Measurements from ENCODE around the gene SMG6. TPM values are rescaled to one million over a fixed set of nuclear protein-coding genes. Genes with fewer than 3 reads are reported as not detected.

Gene SMG6
- total and polyA plus RNA-seq, 2 experiments from 2014 or later: 16.8 to 63.1 TPM

DNA sequence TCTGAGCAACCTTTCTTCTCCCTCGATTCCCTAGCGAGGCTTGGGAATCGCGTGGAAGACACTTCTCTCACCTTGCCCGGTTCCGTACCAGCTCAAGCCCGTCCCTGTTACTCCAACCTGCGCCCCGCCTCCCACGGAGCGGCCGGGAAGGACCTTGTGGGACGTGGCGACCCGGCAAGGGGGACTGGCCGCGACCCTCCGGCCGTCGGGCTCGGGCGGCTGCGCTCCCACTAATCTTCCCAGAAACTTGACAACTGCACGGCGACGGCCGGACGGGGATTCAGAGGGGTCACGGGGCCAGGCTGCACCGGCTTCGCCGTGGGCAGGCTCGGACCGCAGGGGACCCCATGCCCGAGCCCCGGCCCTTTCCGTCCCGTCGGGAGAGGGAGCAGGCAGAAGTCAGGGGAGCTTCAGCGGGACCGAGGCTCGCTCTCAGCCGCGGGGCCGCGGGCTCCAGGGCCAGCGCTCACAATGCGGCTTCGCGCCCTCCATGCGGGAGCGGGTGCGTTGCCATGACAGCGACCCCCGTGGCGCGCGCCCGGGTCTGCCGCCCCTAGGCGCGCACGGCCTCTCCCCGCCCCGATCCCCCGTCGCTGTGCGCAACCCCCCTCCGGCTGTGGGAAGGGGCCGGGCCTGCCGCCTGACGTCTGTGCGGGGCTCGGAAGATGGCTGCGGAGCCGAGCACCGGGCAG lies 33.4 kb upstream of the SMG6 start, which contains the start of gene SGSM2:
Gene SGSM2 (plus strand): TSS at position 650 of the 692 bp plus-strand sequence. CDS start 188 bp downstream, outside the sequence.
- Histone ChIP-seq H3K9me2 (ENCODE audit: insufficient read depth) (no peaks in the 10 kb centered on the region), H3K9ac (peak within 1 kb of the TSS; percentile 94), H3K27ac (peak within 1 kb of the TSS; percentile 69), H2AFZ (peak within 1 kb of the TSS; percentile 90), H3K9me3 (ENCODE audit: low read depth) (no peaks in the 10 kb centered on the region), H3K79me2 (ENCODE audit: insufficient read depth) (peaks cover 45% of the 10 kb centered on the region), H3K27me3 (replicated peaks; ENCODE audit: insufficient read depth) (no peaks in the 10 kb centered on the region), H4K20me1 (ENCODE audit: insufficient read depth) (no peaks in the 10 kb centered on the region), H3K36me3 (ENCODE audit: low read depth) (peaks cover 32% of the 10 kb centered on the region), H3F3A (ENCODE audit: insufficient read depth) (0 out of 2 replicates have a peak, but pooled peaks cover 7% of the 10 kb centered on the region), H3K4me3 (peak within 1 kb of the TSS; percentile 98), H3K4me1 (ENCODE audit: insufficient read depth) (peaks cover 7% of the 10 kb centered on the region), H3K4me2 (ENCODE audit: unreplicated experiment) (peak within 1 kb of the TSS; percentile 86)
- whole genome bisulfite sequencing, 2 experiments (ENCODE audit: low coverage in 1 of 2, low lambda C conversion rate in 2 of 2, missing lambda C conversion rate in 2 of 2): 2% methylated on average over 35 to 60 of the region's 77 CpGs
- TF ChIP-seq EZH2 (IDR thresholded peaks at IDR 0.05; ENCODE audit: insufficient read depth, poor library complexity, severe bottlenecking): no peak
- no peak for TF ChIP-seq EZH2phosphoT487 (IDR thresholded peaks at IDR 0.05; ENCODE audit: insufficient read depth, low read depth)
- in situ Hi-C loops (cut with MboI): no loop called here
- peak; percentile 68 for DNase-seq

- H3K4me3 ChIP-seq: peak within 1 kb of the TSS; percentile 98
- in situ Hi-C loops (cut with MboI): no loop called here
- no peaks in the 10 kb centered on the region for H3K27me3 ChIP-seq (replicated peaks; ENCODE audit: insufficient read depth)
- H3K79me2 ChIP-seq (ENCODE audit: insufficient read depth): peaks cover 50% of the 10 kb centered on the region
- peak within 1 kb of the TSS; percentile 69 for H3K27ac ChIP-seq
- 0 out of 2 replicates have a peak, but pooled peaks cover 14% of the 10 kb centered on the region for H3F3A ChIP-seq (ENCODE audit: insufficient read depth)
- peak; percentile 98 for DNase-seq
- peak within 1 kb of the TSS; percentile 86 for H3K4me2 ChIP-seq (ENCODE audit: unreplicated experiment)
- whole genome bisulfite sequencing, 2 experiments (ENCODE audit: low coverage in 1 of 2, low lambda C conversion rate in 2 of 2, missing lambda C conversion rate in 2 of 2): 0 to 1% methylated on average over 48 of the region's 48 CpGs
- peaks cover 39% of the 10 kb centered on the region for H3K36me3 ChIP-seq (ENCODE audit: low read depth)
- peaks cover 7% of the 10 kb centered on the region for H3K4me1 ChIP-seq (ENCODE audit: insufficient read depth)
- H3K9me2 ChIP-seq (ENCODE audit: insufficient read depth): no peaks in the 10 kb centered on the region
- H3K9me3 ChIP-seq (ENCODE audit: low read depth): no peaks in the 10 kb centered on the region
- TF ChIP-seq EZH2phosphoT487 (IDR thresholded peaks at IDR 0.05; ENCODE audit: insufficient read depth, low read depth) (no peak), EZH2 (IDR thresholded peaks at IDR 0.05; ENCODE audit: insufficient read depth, poor library complexity, severe bottlenecking) (no peak)
- peak within 1 kb of the TSS; percentile 90 for H2AFZ ChIP-seq
- H3K9ac ChIP-seq: peak within 1 kb of the TSS; percentile 94
- H4K20me1 ChIP-seq (ENCODE audit: insufficient read depth): no peaks in the 10 kb centered on the region
Measured at GRCh38 chr17:2336215-2336851, 32.7 kb upstream of the SMG6 start, which contains the start of gene TSR1. Gene TSR1, minus strand, starts transcription at chr17:2336457. Its CDS starts 30 bp downstream, at chr17:2336427.

- peak overlapping the region; percentile 75 for H3K4me2 ChIP-seq (ENCODE audit: unreplicated experiment)
- no peak for TF ChIP-seq EZH2phosphoT487 (IDR thresholded peaks at IDR 0.05; ENCODE audit: insufficient read depth, low read depth)
- TF ChIP-seq EZH2 (IDR thresholded peaks at IDR 0.05; ENCODE audit: insufficient read depth, poor library complexity, severe bottlenecking): no peak
- H3K4me1 ChIP-seq (ENCODE audit: insufficient read depth): peaks cover 7% of the 10 kb centered on the region
- in situ Hi-C loops (cut with MboI): no loop called here
- H2AFZ ChIP-seq: peak overlapping the region; percentile 90
- H4K20me1 ChIP-seq (ENCODE audit: insufficient read depth): no peaks in the 10 kb centered on the region
- DNase-seq: peak; percentile 40
- 0 to 1% methylated on average over 17 of the region's 17 CpGs for WGBS, 2 experiments (ENCODE audit: low coverage in 1 of 2, low lambda C conversion rate in 2 of 2, missing lambda C conversion rate in 2 of 2)
- peak overlapping the region; percentile 69 for H3K27ac ChIP-seq
- H3K79me2 ChIP-seq (ENCODE audit: insufficient read depth): peaks cover 52% of the 10 kb centered on the region
- no peaks in the 10 kb centered on the region for H3K9me3 ChIP-seq (ENCODE audit: low read depth)
- H3K27me3 ChIP-seq (replicated peaks; ENCODE audit: insufficient read depth): no peaks in the 10 kb centered on the region
- H3K9me2 ChIP-seq (ENCODE audit: insufficient read depth): no peaks in the 10 kb centered on the region
- H3K9ac ChIP-seq: peak overlapping the region; percentile 94
- H3K36me3 ChIP-seq (ENCODE audit: low read depth): peaks cover 42% of the 10 kb centered on the region
- peak overlapping the region; percentile 98 for H3K4me3 ChIP-seq
- 0 out of 2 replicates have a peak, but pooled peaks cover 17% of the 10 kb centered on the region for H3F3A ChIP-seq (ENCODE audit: insufficient read depth)
Measured at GRCh38 chr17:2335726-2336214, 32.2 kb upstream of the SMG6 start.

DNA sequence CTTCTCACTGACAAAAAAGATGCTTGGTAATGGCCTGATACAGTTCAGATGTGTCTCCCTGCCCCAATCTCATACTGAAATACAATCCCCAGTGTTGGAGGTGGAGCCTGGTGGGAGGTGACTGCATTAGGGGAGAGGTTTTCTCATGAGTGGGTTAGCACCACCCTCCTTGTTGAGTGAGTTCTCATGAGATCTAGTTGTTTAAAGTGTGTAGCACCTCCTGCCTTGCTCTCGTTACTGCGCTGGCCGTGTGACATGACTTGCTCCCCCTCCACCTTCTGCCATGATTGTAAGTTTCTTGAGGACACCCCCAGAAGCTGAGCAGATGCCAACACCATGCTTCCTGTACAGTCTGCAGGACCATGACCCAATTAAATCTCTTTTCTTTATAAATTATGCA lies 27.7 kb upstream of the SMG6 start:
- no peaks in the 10 kb centered on the region for H4K20me1 ChIP-seq (ENCODE audit: insufficient read depth)
- H3K4me3 ChIP-seq: no peak overlapping the region
- H3K9ac ChIP-seq: no peak overlapping the region
- no peaks in the 10 kb centered on the region for H3K27me3 ChIP-seq (replicated peaks; ENCODE audit: insufficient read depth)
- H2AFZ ChIP-seq: no peak overlapping the region
- 0 out of 2 replicates have a peak, but pooled peaks cover 19% of the 10 kb centered on the region for H3F3A ChIP-seq (ENCODE audit: insufficient read depth)
- TF ChIP-seq EZH2phosphoT487 (IDR thresholded peaks at IDR 0.05; ENCODE audit: insufficient read depth, low read depth) (no peak), EZH2 (IDR thresholded peaks at IDR 0.05; ENCODE audit: insufficient read depth, poor library complexity, severe bottlenecking) (no peak)
- H3K36me3 ChIP-seq (ENCODE audit: low read depth): peaks cover 72% of the 10 kb centered on the region
- WGBS, 2 experiments (ENCODE audit: low coverage in 1 of 2, low lambda C conversion rate in 2 of 2, missing lambda C conversion rate in 2 of 2): 97 to 100% methylated on average over 3 of the region's 3 CpGs
- in situ Hi-C loops (cut with MboI): no loop called here
- DNase-seq: no peak
- H3K27ac ChIP-seq: no peak overlapping the region
- no peaks in the 10 kb centered on the region for H3K9me2 ChIP-seq (ENCODE audit: insufficient read depth)
- H3K79me2 ChIP-seq (ENCODE audit: insufficient read depth): peaks cover 72% of the 10 kb centered on the region
- no peaks in the 10 kb centered on the region for H3K9me3 ChIP-seq (ENCODE audit: low read depth)
- H3K4me1 ChIP-seq (ENCODE audit: insufficient read depth): peaks cover 7% of the 10 kb centered on the region
- no peak overlapping the region for H3K4me2 ChIP-seq (ENCODE audit: unreplicated experiment)
